Neural cell (in vitro differentiated cells): ENCODE data around the gene ANGPT4. TPM values are rescaled to one million over a fixed set of nuclear protein-coding genes. Genes with fewer than 3 reads are reported as not detected.

Source experiments
- H2AFZ ChIP-seq: fragments of 200-600, 300-800 bp; sonication (generic), shearing (Covaris generic); 2 replicates; pipeline ENCODE4 v1.6.0; 2014; ENCODE audit warnings: low read depth, mild to moderate bottlenecking, antibody characterized with exemption, low read length, moderate library complexity
- H3F3A ChIP-seq: fragments of 200-600 bp; shearing (Covaris generic); 2 replicates; pipeline ENCODE4 v1.6.1; 2016; ENCODE audit warnings: mild to moderate bottlenecking, moderate library complexity, mixed read lengths, antibody characterized with exemption, low read length; ENCODE audit not compliant: insufficient read depth, poor library complexity, severe bottlenecking
- H3K27ac ChIP-seq: fragments of 200-600, 300-800 bp; sonication (generic), shearing (Covaris generic); 2 replicates; pipeline ENCODE4 v1.5.1; 2014; ENCODE audit warnings: mild to moderate bottlenecking, low read length, moderate library complexity
- H3K27me3 ChIP-seq: fragments of 300-800, 200-600 bp; sonication (generic), shearing (Covaris generic); 2 replicates; pipeline ENCODE4 v1.6.0; 2014; ENCODE audit warnings: mild to moderate bottlenecking, low read depth, low read length, moderate library complexity; ENCODE audit not compliant: insufficient read depth
- H3K36me3 ChIP-seq: fragments of 300-800, 200-600 bp; sonication (generic), shearing (Covaris generic); 2 replicates; pipeline ENCODE4 v1.5.1; 2014; ENCODE audit warnings: mild to moderate bottlenecking, antibody characterized with exemption, low read length, moderate library complexity; ENCODE audit not compliant: insufficient read depth
- H3K4me2 ChIP-seq: fragments of 300-800, 200-600 bp; sonication (generic), shearing (Covaris generic); 2 replicates; pipeline ENCODE4 v1.6.0; 2014; ENCODE audit warnings: mild to moderate bottlenecking, low read length
- H3K4me3 ChIP-seq: fragments of 300-800, 200-600 bp; sonication (generic), shearing (Covaris generic); 2 replicates; pipeline ENCODE4 v1.5.1; 2014; ENCODE audit warnings: mild to moderate bottlenecking, low read length, moderate library complexity
- H3K79me2 ChIP-seq: fragments of 200-600 bp; shearing (Covaris generic); replicated peaks from 2 replicates; pipeline ENCODE4 v1.6.0; 2014; ENCODE audit warnings: mild to moderate bottlenecking, low read length, moderate library complexity; ENCODE audit not compliant: insufficient read depth
- H3K9ac ChIP-seq: fragments of 300-800, 200-600 bp; sonication (generic), shearing (Covaris generic); 2 replicates; pipeline ENCODE4 v1.6.1; 2016; ENCODE audit warnings: mild to moderate bottlenecking, low read length, mixed read lengths
- H3K9me2 ChIP-seq: fragments of 200-600 bp; shearing (Covaris generic); 2 replicates; pipeline ENCODE4 v1.6.1; 2016; ENCODE audit warnings: mild to moderate bottlenecking, low read length, mixed read lengths; ENCODE audit not compliant: insufficient read depth
- H3K9me3 ChIP-seq: fragments of 200-600, 300-800 bp; sonication (generic), shearing (Covaris generic); 2 replicates; pipeline ENCODE4 v1.6.1; 2016; ENCODE audit warnings: mild to moderate bottlenecking, mixed run types, low read length, moderate library complexity, mixed read lengths
- H4K20me1 ChIP-seq: fragments of 200-600 bp; shearing (Covaris generic); 2 replicates; pipeline ENCODE4 v1.6.1; 2016; ENCODE audit warnings: mild to moderate bottlenecking, mixed run types; ENCODE audit not compliant: insufficient read depth
- EP300 ChIP-seq: fragments of 450-650 bp; conservative IDR thresholded peaks from 2 replicates; pipeline ENCODE4 v1.6.1; 2014; ENCODE audit warnings: antibody characterized with exemption, mild to moderate bottlenecking, moderate library complexity; ENCODE audit not compliant: poor library complexity, severe bottlenecking
- EZH2 ChIP-seq: fragments of 200-600, 300-800 bp; shearing (Covaris generic), sonication (generic); IDR thresholded peaks from 2 replicates; pipeline ENCODE4 v1.6.1; 2014; ENCODE audit warnings: antibody characterized with exemption, low read length, borderline replicate concordance, mild to moderate bottlenecking; ENCODE audit not compliant: insufficient read depth, poor library complexity, severe bottlenecking
- MXI1 ChIP-seq: fragments of 450-650 bp; conservative IDR thresholded peaks from 2 replicates; pipeline ENCODE4 v1.6.1; 2014; ENCODE audit warnings: antibody characterized with exemption, mild to moderate bottlenecking; ENCODE audit not compliant: poor library complexity, severe bottlenecking
- POLR2AphosphoS5 ChIP-seq: IDR thresholded peaks from 2 replicates; pipeline ENCODE4 v1.6.1; 2012
- RAD21 ChIP-seq: fragments of 450-650 bp; conservative IDR thresholded peaks from 2 replicates; pipeline ENCODE4 v1.6.1; 2014; ENCODE audit warnings: antibody characterized with exemption, mild to moderate bottlenecking, moderate library complexity
- SMC3 ChIP-seq: fragments of 450-650 bp; conservative IDR thresholded peaks from 2 replicates; pipeline ENCODE4 v1.6.1; 2014; ENCODE audit warnings: antibody characterized with exemption, mild to moderate bottlenecking, moderate library complexity; ENCODE audit not compliant: poor library complexity
- TAF1 ChIP-seq: IDR thresholded peaks from 2 replicates; pipeline ENCODE4 v1.6.1; 2012; ENCODE audit warnings: low read depth
- polyA plus RNA-seq: library from polyadenylated mRNA; depleted of rRNA; stranded (reverse); fragments of >200 nt; gene quantifications from 2 replicates; pipeline ENCODE4 v1.2.3, GENCODE V29; 2014
- TF ChIP-seq, protein P1 (sequence below): IDR thresholded peaks from 2 replicates; pipeline ENCODE4 v1.6.1; 2012; ENCODE audit warnings: borderline replicate concordance
- TF ChIP-seq, protein P2 (sequence below): fragments of 450-650 bp; IDR thresholded peaks from 2 replicates; pipeline ENCODE4 v1.5.1; 2014; ENCODE audit warnings: antibody characterized with exemption, mild to moderate bottlenecking, moderate library complexity; ENCODE audit not compliant: poor library complexity, severe bottlenecking

The ANGPT4 gene
- polyA plus RNA-seq, 1 donor from 2014 or later: not detected

GRCh38 chr20:890666-891057, 25.5 kb downstream of the ANGPT4 start:
- no peaks in the 10 kb centered on the region for H3K9me3 ChIP-seq
- no peaks in the 10 kb centered on the region for H3K79me2 ChIP-seq
- no peaks in the 10 kb centered on the region for H3K9me2 ChIP-seq
- H3K27me3 ChIP-seq: peaks cover 2% of the 10 kb centered on the region
- H2AFZ ChIP-seq: no peak overlapping the region
- H3K9ac ChIP-seq: no peak overlapping the region
- H3F3A ChIP-seq: no peaks in the 10 kb centered on the region
- no peak overlapping the region for H3K4me3 ChIP-seq
- H4K20me1 ChIP-seq: no peaks in the 10 kb centered on the region
- no peak overlapping the region for H3K27ac ChIP-seq
- no peaks in the 10 kb centered on the region for H3K36me3 ChIP-seq
- TF ChIP-seq MXI1: no peak
- TF ChIP-seq, protein P1, sequence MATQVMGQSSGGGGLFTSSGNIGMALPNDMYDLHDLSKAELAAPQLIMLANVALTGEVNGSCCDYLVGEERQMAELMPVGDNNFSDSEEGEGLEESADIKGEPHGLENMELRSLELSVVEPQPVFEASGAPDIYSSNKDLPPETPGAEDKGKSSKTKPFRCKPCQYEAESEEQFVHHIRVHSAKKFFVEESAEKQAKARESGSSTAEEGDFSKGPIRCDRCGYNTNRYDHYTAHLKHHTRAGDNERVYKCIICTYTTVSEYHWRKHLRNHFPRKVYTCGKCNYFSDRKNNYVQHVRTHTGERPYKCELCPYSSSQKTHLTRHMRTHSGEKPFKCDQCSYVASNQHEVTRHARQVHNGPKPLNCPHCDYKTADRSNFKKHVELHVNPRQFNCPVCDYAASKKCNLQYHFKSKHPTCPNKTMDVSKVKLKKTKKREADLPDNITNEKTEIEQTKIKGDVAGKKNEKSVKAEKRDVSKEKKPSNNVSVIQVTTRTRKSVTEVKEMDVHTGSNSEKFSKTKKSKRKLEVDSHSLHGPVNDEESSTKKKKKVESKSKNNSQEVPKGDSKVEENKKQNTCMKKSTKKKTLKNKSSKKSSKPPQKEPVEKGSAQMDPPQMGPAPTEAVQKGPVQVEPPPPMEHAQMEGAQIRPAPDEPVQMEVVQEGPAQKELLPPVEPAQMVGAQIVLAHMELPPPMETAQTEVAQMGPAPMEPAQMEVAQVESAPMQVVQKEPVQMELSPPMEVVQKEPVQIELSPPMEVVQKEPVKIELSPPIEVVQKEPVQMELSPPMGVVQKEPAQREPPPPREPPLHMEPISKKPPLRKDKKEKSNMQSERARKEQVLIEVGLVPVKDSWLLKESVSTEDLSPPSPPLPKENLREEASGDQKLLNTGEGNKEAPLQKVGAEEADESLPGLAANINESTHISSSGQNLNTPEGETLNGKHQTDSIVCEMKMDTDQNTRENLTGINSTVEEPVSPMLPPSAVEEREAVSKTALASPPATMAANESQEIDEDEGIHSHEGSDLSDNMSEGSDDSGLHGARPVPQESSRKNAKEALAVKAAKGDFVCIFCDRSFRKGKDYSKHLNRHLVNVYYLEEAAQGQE: no peak
- TF ChIP-seq, protein P2, sequence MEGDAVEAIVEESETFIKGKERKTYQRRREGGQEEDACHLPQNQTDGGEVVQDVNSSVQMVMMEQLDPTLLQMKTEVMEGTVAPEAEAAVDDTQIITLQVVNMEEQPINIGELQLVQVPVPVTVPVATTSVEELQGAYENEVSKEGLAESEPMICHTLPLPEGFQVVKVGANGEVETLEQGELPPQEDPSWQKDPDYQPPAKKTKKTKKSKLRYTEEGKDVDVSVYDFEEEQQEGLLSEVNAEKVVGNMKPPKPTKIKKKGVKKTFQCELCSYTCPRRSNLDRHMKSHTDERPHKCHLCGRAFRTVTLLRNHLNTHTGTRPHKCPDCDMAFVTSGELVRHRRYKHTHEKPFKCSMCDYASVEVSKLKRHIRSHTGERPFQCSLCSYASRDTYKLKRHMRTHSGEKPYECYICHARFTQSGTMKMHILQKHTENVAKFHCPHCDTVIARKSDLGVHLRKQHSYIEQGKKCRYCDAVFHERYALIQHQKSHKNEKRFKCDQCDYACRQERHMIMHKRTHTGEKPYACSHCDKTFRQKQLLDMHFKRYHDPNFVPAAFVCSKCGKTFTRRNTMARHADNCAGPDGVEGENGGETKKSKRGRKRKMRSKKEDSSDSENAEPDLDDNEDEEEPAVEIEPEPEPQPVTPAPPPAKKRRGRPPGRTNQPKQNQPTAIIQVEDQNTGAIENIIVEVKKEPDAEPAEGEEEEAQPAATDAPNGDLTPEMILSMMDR: no peak
- no peak for TF ChIP-seq EP300
- TF ChIP-seq EZH2: no peak
- no peak for TF ChIP-seq POLR2AphosphoS5
- TF ChIP-seq SMC3: no peak
- no peak for TF ChIP-seq RAD21
- TF ChIP-seq TAF1: no peak
- H3K4me2 ChIP-seq: no peak overlapping the region

GRCh38 chr20:889932-890463, 26.1 kb downstream of the ANGPT4 start:
- Histone ChIP-seq H3F3A (no peaks in the 10 kb centered on the region), H3K79me2 (no peaks in the 10 kb centered on the region), H2AFZ (no peak overlapping the region), H4K20me1 (no peaks in the 10 kb centered on the region), H3K9ac (no peak overlapping the region), H3K9me2 (no peaks in the 10 kb centered on the region), H3K27me3 (peaks cover 3% of the 10 kb centered on the region), H3K9me3 (no peaks in the 10 kb centered on the region), H3K4me3 (no peak overlapping the region), H3K27ac (no peak overlapping the region), H3K4me2 (no peak overlapping the region), H3K36me3 (no peaks in the 10 kb centered on the region)
- TF ChIP-seq EZH2: no peak
- no peak for TF ChIP-seq TAF1
- TF ChIP-seq MXI1: no peak
- no peak for TF ChIP-seq EP300
- TF ChIP-seq POLR2AphosphoS5: no peak
- TF ChIP-seq, protein P1: no peak
- TF ChIP-seq, protein P2: no peak
